HG03196 (cell line): ENCODE results near the gene ATG16L2.

Experiments
- ATAC-seq: cut with Tn5 transposase; IDR thresholded peaks from one replicate; pipeline ENCODE4 v1.9.1; 2021; ENCODE audit not compliant: unreplicated experiment

ATG16L2 gene

DNA sequence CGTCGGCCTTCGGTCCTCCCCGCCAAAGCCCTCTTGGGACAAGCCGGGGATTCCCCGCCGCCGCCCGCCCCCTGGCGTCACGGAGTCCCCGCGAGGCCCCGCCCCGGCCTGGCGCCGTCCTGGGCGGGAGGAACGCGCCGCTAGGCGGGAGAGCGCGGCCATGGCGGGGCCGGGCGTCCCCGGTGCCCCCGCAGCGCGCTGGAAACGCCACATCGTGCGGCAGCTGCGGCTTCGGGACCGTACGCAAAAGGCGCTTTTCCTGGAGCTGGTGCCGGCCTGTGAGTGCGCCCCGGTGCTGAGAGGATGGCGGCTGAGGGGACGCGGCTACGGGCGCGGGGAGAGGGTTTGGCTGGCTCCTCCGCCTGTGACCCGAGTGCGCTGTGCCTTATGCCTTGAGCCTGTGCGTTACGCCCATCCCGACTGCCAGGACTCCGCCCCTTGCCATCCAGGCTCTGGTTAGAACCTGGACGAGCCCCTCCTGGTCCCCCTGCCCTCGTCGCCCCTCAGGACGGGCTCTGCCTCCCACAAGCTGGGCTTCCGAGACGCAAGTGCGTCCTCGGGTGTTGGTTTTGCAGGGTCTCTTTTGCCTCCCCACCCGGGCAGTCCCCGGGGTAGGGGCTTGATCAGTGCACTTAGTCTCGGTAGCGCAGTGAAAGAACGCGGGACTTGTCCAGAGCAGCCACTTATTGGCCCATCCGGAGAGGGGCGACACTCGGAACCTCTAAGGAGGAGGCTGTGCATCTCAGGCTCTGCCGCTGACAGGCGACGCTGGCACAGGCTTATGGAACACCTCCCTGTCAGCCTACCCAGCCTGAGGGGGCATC lies at the start of gene ATG16L2:
Gene ATG16L2, plus strand, starts transcription at position 126 of the 824 bp plus-strand sequence. Its CDS starts 35 bp downstream, at position 161.
- ATAC-seq: peak; percentile 51

DNA sequence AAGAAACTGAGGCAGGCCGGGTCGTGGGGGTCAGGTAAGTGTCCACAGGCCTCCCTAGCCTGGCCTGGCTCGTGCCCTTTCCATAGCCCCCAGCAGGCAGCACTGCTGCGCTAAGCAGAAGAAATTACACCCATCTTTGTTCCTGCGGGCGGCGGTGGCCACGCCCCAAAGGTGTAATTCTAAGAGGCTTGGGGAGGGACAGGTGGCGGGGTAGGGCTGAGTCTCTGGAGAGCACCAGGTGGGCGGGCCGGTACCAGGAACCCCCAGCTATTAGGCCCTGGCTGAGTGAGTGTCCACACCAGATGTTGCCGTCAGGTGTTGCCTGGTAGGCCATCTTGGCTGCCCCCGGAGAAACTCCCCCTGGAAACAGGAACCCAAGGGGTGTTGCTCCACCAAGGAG lies 49.7 kb upstream of the ATG16L2 start:
- ATAC-seq: no peak

DNA sequence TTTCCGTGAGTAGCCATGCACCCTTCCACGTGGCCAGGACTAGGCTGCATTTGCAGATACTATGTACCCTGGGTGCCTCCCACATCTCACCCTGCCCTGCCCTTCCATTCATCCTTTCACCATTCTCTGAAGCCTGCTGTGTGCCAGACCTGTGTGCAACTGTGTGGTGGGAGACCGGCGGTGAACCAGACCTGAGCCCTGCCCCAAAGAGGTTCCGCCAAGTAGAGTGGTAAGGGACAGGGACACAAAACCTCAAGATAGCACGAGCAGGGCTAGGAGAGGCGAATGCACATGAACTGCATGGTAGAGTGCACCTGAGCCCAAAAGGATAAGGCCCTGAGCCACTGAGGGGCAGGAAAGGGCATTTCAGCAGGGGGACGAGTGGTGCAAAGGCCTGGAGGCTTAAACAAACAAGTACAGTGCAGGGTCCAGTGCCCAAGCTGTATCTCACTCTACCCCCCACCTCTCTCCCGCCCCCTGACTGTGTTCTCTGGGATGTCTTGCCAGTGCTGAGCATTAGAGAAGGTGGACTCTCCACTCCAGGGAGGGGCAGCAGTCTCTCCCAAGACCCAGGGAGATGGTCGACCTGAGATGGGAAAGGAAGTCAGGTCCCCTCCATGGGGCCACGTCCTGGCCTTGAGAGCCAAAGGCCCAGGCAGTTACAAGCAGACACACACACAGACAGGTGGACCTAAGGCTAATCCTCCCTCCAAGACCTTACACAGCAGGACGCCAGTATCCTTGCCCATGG lies 47.9 kb upstream of the ATG16L2 start:
- no peak for ATAC-seq

DNA sequence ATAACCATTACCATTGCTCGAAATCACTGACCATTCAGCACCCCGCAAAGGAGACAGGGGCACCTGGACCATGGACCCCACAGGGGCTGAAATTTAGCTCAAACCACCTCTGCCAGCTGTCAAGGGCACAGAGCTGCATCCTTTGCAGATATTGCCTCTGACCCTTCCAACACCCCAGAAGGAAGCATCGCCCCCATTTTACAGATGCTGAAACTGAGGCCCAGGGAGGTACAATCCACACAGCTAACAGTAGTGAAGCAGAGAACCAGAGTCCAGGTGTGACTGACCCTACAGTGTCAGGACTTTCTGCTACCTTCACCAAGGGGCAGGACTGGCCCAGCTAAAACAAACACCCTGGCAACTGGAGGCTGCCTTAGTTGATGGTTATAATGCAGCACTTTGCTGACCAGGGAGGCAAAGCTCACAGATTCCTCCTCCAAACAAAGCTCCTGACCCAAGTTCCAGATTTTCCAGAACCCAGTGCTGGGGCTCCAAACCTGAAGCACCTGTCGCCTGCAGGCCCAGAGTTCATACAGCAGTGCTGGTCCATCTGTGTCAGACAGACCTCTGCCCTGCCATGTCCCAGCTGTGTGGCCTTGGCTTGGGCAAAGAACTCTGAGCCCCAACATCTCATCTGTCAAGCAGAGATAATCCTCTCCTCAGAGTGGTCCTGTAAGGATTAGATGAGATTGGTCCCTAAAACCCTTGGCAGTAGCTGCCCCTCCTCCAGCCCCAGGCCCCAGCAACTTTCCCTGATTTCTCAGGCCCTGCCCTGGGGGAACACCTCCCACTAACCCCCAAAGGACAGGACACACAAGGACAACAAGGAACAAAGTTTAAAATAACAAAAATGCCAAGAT lies 46.8 kb upstream of the ATG16L2 start:
- ATAC-seq: no peak

- no peak for ATAC-seq
Observed at GRCh38 chr11:72768581-72768980, 45.6 kb upstream of the ATG16L2 start.

DNA sequence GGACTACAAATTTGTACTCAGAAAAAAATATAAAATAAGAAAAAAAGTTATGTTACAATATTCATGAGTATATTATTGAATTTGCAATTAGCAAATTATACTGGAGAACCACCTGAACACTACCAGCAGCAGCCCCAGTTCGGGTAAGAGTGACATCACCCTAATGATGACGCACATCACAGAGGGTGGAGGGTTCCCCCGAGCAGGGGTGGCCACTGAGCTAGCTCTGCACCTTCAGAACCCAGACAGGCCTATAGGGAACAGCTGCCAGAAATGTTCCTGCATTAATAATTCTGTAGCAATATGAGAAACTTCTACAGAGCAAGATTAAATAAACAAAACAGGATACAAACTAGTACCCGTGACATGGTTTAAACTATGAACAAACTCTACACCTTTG lies 44.5 kb upstream of the ATG16L2 start:
- ATAC-seq: no peak

- no peak for ATAC-seq
Observed at GRCh38 chr11:72770799-72771198, 43.4 kb upstream of the ATG16L2 start.

- ATAC-seq: no peak
Observed at GRCh38 chr11:72771507-72771906, 42.7 kb upstream of the ATG16L2 start.

GRCh38 chr11:72772059-72772458 lies 42.2 kb upstream of the ATG16L2 start:
- no peak for ATAC-seq

GRCh38 chr11:72773291-72773690 lies 40.9 kb upstream of the ATG16L2 start:
- ATAC-seq: no peak

DNA sequence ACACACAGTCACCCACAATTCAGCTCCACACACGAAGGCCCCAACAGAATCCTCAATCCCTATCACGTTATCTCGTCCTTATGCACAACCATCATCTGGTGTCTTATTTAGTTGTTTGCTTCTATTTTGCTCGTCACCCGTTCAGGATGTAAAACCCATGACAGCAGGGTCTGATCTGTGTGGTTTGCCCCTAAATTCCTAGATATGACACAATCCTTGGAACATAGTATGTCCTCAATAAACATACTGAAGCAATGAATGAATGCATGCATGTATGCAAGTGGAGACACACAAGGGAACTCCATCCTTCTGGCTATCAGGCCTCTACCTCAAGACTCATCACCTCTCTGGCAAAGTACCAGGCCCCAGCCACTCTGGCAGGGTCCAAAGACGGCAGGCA lies 40.5 kb upstream of the ATG16L2 start:
- no peak for ATAC-seq

DNA sequence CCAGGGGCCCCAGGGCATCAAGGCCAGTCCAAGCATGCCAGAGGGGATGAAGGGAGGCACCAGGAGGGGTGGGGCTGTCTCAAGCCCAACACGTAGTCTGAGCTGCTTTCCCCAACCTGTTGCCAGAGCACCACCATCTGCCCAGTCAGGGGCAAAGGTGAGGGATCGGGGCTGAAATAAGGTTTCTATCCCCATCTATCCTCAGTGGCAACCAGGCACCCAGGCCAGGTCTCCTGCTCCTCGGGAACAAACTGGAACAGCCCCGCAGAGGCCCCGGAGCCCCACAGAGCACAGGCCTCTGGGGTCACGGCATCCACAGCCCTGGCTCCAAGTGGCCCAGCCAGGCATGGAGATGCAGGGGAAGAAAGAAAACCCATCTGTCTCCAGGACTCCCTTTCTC lies 39.7 kb upstream of the ATG16L2 start:
- no peak for ATAC-seq

- no peak for ATAC-seq
Observed at GRCh38 chr11:72775288-72776110, 38.7 kb upstream of the ATG16L2 start.

DNA sequence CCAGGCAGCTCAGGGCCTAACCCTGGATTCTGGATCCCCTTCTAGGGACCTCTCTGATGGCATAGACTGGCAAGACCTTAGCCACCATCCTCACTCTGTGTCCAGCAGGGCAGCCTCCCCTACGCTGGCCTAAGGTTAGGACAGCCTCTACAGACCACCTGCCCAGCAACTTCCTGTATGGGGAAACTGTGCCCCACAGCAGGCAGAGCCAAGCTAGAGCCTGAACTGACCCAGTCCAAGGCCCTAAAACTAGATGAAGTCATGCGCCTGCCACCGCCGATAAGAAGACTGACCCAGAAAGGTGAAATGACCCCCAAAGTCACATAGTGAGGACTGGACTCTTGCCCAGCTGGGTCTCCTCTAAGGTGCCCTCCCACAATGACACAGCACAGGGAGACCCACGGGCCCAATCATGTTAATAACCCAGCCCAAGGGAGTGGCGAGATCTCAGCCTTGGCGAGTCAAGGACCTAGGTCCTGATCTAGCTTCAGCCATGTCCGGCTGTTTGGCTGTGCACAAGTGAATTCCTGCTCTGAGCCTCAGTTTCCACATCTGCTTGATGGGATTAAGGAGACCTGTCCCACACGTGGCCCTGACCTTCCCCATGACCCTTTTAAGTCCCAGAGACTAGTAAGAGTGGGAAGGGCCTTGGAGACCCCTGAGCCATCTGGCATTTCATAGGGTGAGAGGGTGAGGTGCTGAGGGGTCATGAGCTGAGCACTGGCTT lies 37.9 kb upstream of the ATG16L2 start:
- ATAC-seq: no peak

DNA sequence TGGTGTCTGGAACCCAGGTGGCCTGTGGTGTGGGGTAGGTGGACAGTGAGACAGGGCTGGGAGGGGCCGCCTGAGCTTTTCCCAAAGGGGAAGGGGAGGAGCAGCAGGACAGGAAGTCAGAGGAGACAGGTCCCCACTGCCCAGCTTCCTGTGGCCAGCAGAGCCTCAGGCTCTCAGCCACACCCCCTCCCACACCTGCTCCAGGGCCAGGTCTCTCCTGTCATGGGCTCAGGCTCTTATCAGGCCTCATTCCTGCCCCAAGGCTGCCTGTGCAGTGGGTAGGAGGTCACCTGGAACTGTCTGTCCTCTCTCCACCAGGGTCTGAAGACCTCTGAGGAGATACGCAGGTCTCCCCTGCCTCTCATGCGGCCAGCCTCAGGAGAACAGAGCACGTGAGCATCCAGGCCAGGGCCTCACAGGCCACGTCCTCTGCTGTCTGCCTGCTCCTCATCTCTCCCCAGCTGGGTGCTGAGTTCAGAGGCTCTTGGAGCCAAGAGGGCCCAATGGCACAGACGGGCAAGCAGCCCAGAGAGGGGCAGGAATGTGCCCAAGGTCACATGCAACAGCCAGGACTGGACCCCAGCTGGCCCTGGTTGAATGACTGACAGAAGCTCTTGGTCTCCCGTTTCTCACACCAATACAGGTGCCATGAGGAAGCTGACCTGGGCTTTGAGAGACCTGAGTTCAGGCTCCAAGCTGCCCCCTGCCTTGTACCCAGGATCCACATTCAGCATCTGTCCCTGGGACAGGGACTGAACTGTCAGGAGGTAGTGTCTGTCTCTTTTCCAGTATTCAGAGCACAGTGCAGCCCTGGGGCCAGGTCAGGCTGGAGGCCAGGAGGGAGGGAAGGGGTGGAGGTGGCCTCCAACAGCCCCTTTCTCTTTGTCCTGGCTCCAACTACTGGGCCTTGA lies 37.1 kb upstream of the ATG16L2 start:
- no peak for ATAC-seq

GRCh38 chr11:72777755-72778278 lies 36.4 kb upstream of the ATG16L2 start:
- no peak for ATAC-seq

DNA sequence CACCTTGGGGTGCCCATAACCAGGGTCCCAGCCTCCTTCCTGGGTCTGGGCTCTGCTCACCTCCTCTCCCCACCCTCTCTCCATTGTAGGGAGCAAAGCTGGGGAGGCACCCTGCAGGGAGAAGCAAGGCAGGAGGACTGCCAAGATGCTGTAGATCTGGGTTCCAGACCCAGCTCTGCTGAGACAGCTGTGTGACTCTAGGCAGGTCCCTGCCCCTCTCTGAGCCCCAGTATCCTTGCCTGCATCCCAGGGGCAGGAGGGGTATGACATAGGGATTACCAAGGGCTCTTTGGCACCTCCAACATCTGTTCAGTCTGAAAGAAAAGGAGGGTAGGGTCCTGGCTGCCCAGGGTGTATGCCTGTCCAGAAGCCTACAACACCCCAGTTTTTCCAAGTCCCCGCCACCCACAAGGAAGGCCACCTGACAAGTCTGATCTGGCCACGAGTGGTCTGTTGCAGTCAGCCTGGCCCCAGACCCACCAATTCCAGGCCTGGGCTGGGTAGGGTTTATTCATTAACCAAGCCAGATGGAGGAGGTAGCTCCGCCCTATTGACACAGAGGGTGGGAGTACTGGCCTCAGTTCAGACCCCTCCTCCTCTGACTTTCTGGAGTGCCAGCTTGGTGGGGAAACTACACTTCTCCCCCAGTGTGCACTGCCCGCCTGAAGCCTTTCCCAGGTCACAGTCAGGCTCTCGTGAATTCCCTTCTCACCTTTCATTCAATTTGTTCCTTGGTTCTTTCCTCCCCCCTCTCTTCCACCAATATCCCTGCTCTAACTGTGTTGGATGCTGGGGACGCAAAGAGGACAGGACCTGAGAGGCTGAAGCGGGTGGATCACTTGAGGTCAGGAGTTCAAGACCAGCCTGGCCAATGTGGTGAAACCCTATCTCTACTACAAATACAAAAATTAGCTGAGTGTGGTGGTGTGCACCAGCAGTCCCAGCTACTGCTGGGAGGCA lies 35.4 kb upstream of the ATG16L2 start:
- ATAC-seq: no peak
